GM13976 (cell line): ENCODE data around the gene SURF1.

Source experiments
- DNase-seq: peaks from one replicate; pipeline ENCODE4 v3.0.0; 2012; ENCODE audit warnings: low spot score
- in situ Hi-C: fragments of 300-500 bp; cut with MboI; formaldehyde crosslinking; loops from one replicate; pipeline ENCODE4 v1.12.0; 2022; ENCODE audit warnings: low sequenced_read_pairs, mixed read lengths, inconsistent platforms; ENCODE audit not compliant: unreplicated experiment
- TF ChIP-seq, protein P1 (sequence below): IDR thresholded peaks from 2 replicates; pipeline ENCODE4 v1.5.1; 2012; ENCODE audit warnings: borderline replicate concordance, mild to moderate bottlenecking; ENCODE audit not compliant: insufficient read depth; ENCODE audit errors: extremely low read depth, missing control alignments, control extremely low read depth

Gene SURF1

DNA sequence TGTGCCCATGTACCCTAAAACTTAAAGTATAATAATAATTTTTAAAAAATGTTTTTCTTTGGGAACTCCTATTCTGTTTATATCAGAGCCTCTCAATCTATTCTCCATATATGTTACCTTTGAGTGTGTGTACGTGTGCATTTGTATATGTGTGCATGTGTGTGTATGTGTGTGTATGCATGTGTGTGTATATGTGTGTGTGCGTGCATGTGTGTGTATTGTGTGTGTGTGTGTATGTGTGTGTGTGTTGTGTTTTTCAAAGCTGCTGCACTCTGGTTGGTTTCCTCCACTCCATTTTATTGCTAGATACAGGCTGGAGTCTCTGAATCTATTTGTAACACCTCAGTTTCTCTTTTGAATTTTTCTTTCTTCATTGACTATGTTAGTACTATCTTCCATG is 40.3 kb downstream of the SURF1 start:
- TF ChIP-seq, protein P1, sequence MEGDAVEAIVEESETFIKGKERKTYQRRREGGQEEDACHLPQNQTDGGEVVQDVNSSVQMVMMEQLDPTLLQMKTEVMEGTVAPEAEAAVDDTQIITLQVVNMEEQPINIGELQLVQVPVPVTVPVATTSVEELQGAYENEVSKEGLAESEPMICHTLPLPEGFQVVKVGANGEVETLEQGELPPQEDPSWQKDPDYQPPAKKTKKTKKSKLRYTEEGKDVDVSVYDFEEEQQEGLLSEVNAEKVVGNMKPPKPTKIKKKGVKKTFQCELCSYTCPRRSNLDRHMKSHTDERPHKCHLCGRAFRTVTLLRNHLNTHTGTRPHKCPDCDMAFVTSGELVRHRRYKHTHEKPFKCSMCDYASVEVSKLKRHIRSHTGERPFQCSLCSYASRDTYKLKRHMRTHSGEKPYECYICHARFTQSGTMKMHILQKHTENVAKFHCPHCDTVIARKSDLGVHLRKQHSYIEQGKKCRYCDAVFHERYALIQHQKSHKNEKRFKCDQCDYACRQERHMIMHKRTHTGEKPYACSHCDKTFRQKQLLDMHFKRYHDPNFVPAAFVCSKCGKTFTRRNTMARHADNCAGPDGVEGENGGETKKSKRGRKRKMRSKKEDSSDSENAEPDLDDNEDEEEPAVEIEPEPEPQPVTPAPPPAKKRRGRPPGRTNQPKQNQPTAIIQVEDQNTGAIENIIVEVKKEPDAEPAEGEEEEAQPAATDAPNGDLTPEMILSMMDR = no peak
- in situ Hi-C loops = no loop called here
- DNase-seq = no peak

DNA sequence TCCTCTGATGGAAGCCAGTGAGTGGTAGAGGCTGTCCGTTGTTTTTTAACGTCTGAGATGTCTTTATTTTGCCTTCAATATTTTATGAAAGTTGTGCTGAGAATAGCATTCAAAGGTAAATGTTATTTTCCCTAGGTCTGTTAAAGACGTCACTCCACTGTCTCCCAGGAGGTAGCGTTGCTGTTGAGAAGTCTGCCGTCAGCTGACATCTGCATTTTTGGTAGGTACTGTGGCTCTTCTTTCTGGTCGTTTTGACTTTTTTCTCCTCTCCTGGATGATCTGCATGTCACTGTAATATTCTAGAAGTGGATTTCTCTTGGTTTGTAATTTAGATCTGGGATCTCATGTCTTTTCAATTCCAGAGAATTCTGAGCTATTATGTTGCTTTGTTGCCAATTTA is 46.7 kb downstream of the SURF1 start:
- DNase-seq = no peak
- TF ChIP-seq, protein P1 = no peak
- in situ Hi-C loops = no loop called here

DNA sequence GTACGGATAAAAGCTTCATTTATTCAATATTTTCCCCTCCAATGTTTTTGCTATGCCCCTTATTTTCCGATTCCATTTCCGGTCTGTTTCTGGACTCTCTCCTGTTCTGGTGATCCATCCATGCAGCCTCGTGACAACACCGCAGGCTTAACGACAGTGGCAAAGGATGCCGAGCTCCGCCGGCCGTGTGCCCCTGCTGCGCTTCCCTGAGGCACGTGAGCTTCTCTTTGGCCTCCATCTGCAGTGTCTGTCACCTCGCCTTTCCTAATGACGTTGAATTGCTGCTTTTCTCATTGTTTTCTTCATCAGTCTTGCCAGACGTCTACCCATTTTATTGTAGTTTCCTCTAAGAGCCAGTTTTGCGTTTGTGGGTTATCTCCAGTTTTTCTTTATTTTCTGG is 49.0 kb downstream of the SURF1 start:
- TF ChIP-seq, protein P1 = no peak
- DNase-seq = no peak
- in situ Hi-C loops = no loop called here

DNA sequence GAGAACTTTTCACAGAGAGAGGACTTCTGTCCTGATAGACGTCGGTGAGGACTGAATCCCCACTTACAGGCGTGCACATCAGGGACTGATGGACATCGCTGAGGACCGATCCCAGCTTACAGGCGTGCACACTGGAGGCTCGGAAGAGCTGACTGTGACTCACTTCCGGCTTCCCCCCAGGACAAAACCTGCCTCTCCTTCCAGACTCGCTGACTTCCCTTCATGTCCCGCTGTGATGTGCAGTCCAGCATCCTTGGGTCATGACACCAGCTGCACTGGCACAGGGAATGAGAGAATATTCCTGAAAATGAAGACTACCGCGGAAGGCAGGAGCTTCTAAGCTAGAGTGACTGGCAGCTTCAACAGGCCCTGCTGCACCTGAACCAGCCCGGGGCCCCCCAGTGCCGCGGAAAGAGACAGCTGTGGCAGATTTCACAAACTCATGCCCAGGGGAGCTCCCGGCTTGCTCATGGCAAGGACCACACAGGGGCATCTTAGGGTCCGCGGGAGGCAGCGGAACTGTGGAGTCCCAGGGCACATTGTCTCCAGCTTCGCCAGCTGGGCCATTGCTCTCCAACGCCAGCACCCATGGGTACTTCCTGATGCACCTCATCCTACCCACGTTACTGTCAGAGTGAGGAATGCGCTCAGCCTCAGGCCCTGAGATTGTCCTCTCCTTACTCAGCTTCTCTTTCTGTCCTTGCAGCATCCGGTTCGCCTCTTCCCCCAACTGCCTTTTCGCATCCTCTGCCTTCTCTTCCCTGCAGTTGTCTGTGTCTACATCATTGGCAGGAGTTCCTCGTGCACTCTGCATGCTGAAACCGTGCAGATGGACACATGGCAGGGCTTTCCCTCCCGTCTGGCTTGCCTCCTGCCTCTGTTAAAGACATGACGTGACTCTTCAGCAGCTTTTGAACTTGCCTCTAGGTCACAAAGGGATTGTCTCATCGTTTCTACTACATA is 49.8 kb downstream of the SURF1 start:
- TF ChIP-seq, protein P1 = no peak
- in situ Hi-C loops = no loop called here

DNA sequence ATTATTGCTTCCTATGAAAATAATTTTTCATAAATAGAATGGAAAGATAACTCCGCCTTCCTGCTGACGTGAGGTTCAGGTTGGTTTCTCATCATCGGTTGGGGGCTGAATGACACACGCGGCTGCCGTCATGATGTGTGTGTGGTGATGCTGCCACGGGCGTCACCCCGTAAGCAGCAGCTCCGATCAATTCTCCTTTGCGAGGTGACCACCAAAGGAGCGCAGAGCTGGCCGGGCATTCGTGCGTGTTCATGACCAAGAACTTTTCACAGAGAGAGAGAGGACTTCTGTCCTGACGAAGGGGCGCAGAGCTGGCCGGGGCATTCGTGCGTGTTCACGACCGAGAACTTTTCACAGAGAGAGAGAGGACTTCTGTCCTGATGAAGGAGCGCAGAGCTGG is 50.6 kb downstream of the SURF1 start:
- TF ChIP-seq, protein P1 = no peak
- in situ Hi-C loops = no loop called here
- DNase-seq = no peak

More for the DNA sequence above, 49.8 kb downstream of the SURF1 start:
- DNase-seq = no peak

DNA sequence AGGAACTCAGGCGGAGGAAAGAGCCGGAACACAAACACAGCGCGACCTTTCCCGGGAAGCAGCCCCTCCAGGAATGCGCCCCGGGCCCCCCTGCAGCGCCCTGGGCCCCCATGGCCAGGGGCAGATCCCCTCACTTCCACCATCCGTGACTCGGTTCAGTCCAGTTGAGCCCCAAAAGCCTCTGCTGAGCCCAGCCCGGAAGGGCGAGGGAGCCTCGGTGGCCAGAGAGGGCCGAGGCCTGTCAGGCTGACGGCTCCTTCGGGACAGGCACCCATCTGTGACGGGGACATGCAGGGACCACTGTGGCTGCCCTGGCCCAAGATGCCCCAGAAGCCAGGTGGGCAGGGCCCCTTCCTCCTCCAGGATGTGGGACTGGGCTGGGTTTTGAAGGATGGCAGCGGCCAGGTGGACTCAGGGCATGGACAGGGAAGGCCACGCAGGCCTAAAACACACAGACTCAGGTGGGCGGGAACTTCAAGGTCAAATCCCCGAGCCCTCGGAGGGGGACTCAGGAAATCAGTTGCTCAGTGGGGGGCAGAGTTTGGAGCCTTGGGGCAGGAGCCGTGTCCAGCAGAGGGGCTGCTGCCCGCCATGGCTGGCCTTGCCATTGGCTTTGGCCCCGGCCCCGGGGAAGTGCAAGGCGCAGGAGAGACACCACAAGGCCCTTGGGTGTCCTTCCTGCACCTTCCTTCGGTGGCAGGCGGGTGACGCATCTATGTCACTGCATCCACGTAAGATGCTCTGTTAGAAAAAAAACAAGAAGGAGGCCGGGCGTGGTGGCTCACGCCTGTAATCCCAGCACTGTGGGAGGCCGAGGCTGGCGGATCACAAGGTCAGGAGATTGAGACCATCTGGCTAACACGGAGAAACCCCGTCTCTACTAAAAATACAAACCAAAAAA is 51.6 kb downstream of the SURF1 start:
- in situ Hi-C loops = no loop called here
- TF ChIP-seq, protein P1 = no peak
- no peak for DNase-seq
